Ovary (tissue), 9 donors: ENCODE data around the gene SPDEF. TPM values are rescaled to one million over a fixed set of nuclear protein-coding genes. Genes with fewer than 3 reads are reported as not detected.

ENCODE experiments used
- DNase-seq, 5 donors: peaks; one replicate each; pipeline ENCODE4 v3.0.0-alpha.2; 2019 to 2020
- H3K27ac ChIP-seq, 2 donors: fragments of 200-600 bp; one replicate each; pipeline versions ENCODE4 v1.5.1 to v1.8.0; 2019 to 2022
- H3K27me3 ChIP-seq: fragments of 200-600 bp; one replicate; pipeline ENCODE4 v1.8.0; 2022
- H3K36me3 ChIP-seq: fragments of 200-600 bp; sonication (generic); one replicate; pipeline ENCODE4 v1.5.1; 2019
- H3K4me1 ChIP-seq: one replicate; pipeline ENCODE4 v1.8.1; 2013; ENCODE audit warnings: mild to moderate bottlenecking, moderate library complexity; ENCODE audit not compliant: insufficient read depth
- H3K4me3 ChIP-seq: fragments of 200-600 bp; sonication (generic); one replicate; pipeline ENCODE4 v1.5.1; 2017
- H3K9me3 ChIP-seq, 2 donors: fragments of 200-600 bp in 1 of 2; sonication (generic) in 1 of 2; one replicate each; pipeline versions ENCODE4 v1.5.1 to v1.8.1; 2013 to 2019; ENCODE audit warnings: mild to moderate bottlenecking in 1 of 2, moderate library complexity in 1 of 2
- CTCF ChIP-seq, 3 donors: fragments of 450-650 bp in 2 of 3; fragments of 200-600 bp in 1 of 3; IDR thresholded peaks; one replicate each; pipeline versions ENCODE4 v1.5.1 to v1.8.0; 2016 to 2022; ENCODE audit warnings: antibody characterized with exemption in 3 of 3, mild to moderate bottlenecking in 1 of 3
- EP300 ChIP-seq: sonication (generic); formaldehyde crosslinking; IDR thresholded peaks from one replicate; pipeline ENCODE4 v1.6.1; 2017; ENCODE audit warnings: antibody characterized with exemption
- POLR2A ChIP-seq: fragments of 450-650 bp; IDR thresholded peaks from one replicate; pipeline ENCODE4 v1.6.1; 2017; ENCODE audit warnings: antibody characterized with exemption, mild to moderate bottlenecking, moderate library complexity
- WGBS, 3 donors: extraction: QIAGEN DNeasy Blood & Tissue Kit in 1 of 3; methylation state at CpG; one replicate each; pipeline versions ENCODE4 v1.1.5 to v1.1.7; 2013 to 2017; 5-methylcytosine and 5-hydroxymethylcytosine counted together
- intact Hi-C, 4 donors: fragments of 100-400 bp; cut with DNase I; formaldehyde crosslinking; loops; one replicate each; pipeline versions ENCODE4 v1.11.0 to v1.15.1; 2022 to 2023
- polyA plus RNA-seq, 2 donors: library from polyadenylated mRNA; stranded (reverse); fragments of 200-250 nt in 1 of 2; fragments of 350-450 nt in 1 of 2; fragmentation: Illumina TruSeq in 1 of 2; extraction: RNeasy Lipid Tissue Mini Kit (QIAGEN cat#74804) in 1 of 2; gene quantifications; one replicate each; pipeline ENCODE4 v1.2.3, GENCODE V29; 2013 to 2014
- total RNA-seq, 7 donors: library from RNA; depleted of rRNA in 2 of 7; stranded (reverse); fragments of >200 nt in 2 of 7; fragmentation: NEBNext Ultra II Directional in 3 of 7; extraction: Animal tissue kit (Norgen Biotek cat#: 25700) in 3 of 7; gene quantifications; one replicate each; pipeline versions ENCODE4 v1.1.0 to v1.2.4, GENCODE V29; 2016 to 2023
- donor health status: DM: no; HTN: no; CAD: no; lungs with moderate emphysema.
- donor health status: DM: no; HTN: no; CAD: no.
- donor health status: Bipolar disorder and iron deficiency.
- donor health status: DM: yes; HTN: yes; CAD: no.
- donor health status: DM: no; HTN: no; CAD: no.
- donor health status: DM: yes; HTN: yes; CAD: no.

SPDEF gene
- total and polyA plus RNA-seq, 9 donors, result 0.11 to 1.6 (median 0.56) TPM; not detected in 3

- no peaks in the 10 kb centered on the region for H3K4me1 ChIP-seq
- no peaks in the 10 kb centered on the region for H3K9me3 ChIP-seq
- H3K27me3 ChIP-seq, result no peaks in the 10 kb centered on the region
- DNase-seq, result no peak
- no peaks in the 10 kb centered on the region for H3K36me3 ChIP-seq
- intact Hi-C loops, result no loop called here
- H3K27ac ChIP-seq, result no peak overlapping the region
- WGBS, 3 donors, result 65 to 73% (median 70%) methylated on average over 8 of the region's 8 CpGs
- no peak overlapping the region for H3K4me3 ChIP-seq
- no peak for TF ChIP-seq POLR2A
- TF ChIP-seq EP300, result no peak
- no peak for TF ChIP-seq CTCF (IDR thresholded peaks at IDR 0.05)
Measured at GRCh38 chr6:34573567-34574183, 17.5 kb upstream of the SPDEF start.

- H3K4me3 ChIP-seq, result no peak overlapping the region
- H3K4me1 ChIP-seq, result no peaks in the 10 kb centered on the region
- DNase-seq, result no peak
- no peak overlapping the region for H3K27ac ChIP-seq
- intact Hi-C loops, result no loop called here
- H3K9me3 ChIP-seq, result no peaks in the 10 kb centered on the region
- no peak for TF ChIP-seq POLR2A
- TF ChIP-seq EP300, result no peak
- no peak for TF ChIP-seq CTCF (IDR thresholded peaks at IDR 0.05)
- WGBS, 3 donors, result 86 to 88% (median 87%) methylated on average over 6 of the region's 6 CpGs
- H3K36me3 ChIP-seq, result no peaks in the 10 kb centered on the region
- no peaks in the 10 kb centered on the region for H3K27me3 ChIP-seq
Measured at GRCh38 chr6:34572585-34572984, 16.5 kb upstream of the SPDEF start.

GRCh38 chr6:34572021-34572420 lies 15.9 kb upstream of the SPDEF start:
- Histone ChIP-seq H3K4me1 (no peaks in the 10 kb centered on the region), H3K27ac (no peak overlapping the region), H3K27me3 (no peaks in the 10 kb centered on the region), H3K36me3 (no peaks in the 10 kb centered on the region), H3K4me3 (no peak overlapping the region), H3K9me3 (no peaks in the 10 kb centered on the region)
- intact Hi-C loops, result no loop called here
- TF ChIP-seq POLR2A, result no peak
- no peak for TF ChIP-seq CTCF (IDR thresholded peaks at IDR 0.05)
- TF ChIP-seq EP300, result no peak
- 52 to 69% (median 62%) methylated on average over 16 of the region's 16 CpGs for WGBS, 3 donors
- no peak for DNase-seq

GRCh38 chr6:34571388-34571787 lies 15.3 kb upstream of the SPDEF start:
- intact Hi-C loops, result no loop called here
- Histone ChIP-seq H3K9me3 (no peaks in the 10 kb centered on the region), H3K27ac (no peak overlapping the region), H3K4me1 (no peaks in the 10 kb centered on the region), H3K36me3 (no peaks in the 10 kb centered on the region), H3K27me3 (no peaks in the 10 kb centered on the region), H3K4me3 (no peak overlapping the region)
- DNase-seq, result no peak
- TF ChIP-seq POLR2A (no peak), CTCF (IDR thresholded peaks at IDR 0.05) (no peak), EP300 (no peak)
- 70 to 82% (median 76%) methylated on average over 6 to 9 of the region's 9 CpGs for WGBS, 3 donors
